Ramos (cell line): ENCODE results near the gene AKT3.

Source experiments
- in situ Hi-C: fragments of 300-500 bp; cut with MboI; formaldehyde crosslinking; loops from one replicate; pipeline ENCODE4 v1.14.3; 2022; ENCODE audit warnings: low sequenced_read_pairs; ENCODE audit not compliant: unreplicated experiment

The AKT3 gene

GRCh38 chr1:243575070-243575469, 275.0 kb downstream of the AKT3 start:
- in situ Hi-C loops = no loop called here

GRCh38 chr1:243572940-243573339, 277.1 kb downstream of the AKT3 start:
- in situ Hi-C loops = no loop called here

GRCh38 chr1:243568793-243569192, 281.2 kb downstream of the AKT3 start:
- in situ Hi-C loops = no loop called here

- in situ Hi-C loops = no loop called here
Observed at GRCh38 chr1:243564814-243565213, 285.2 kb downstream of the AKT3 start.

- in situ Hi-C loops = no loop called here
Observed at GRCh38 chr1:243563732-243564131, 286.3 kb downstream of the AKT3 start.

GRCh38 chr1:243562473-243562872, 287.6 kb downstream of the AKT3 start:
- in situ Hi-C loops = no loop called here

- in situ Hi-C loops = no loop called here
Observed at GRCh38 chr1:243561588-243562319, 288.3 kb downstream of the AKT3 start.

GRCh38 chr1:243559575-243560162, 290.4 kb downstream of the AKT3 start:
- in situ Hi-C loops = no loop called here

- in situ Hi-C loops = no loop called here
Observed at GRCh38 chr1:243558576-243558975, 291.5 kb downstream of the AKT3 start.

- in situ Hi-C loops = no loop called here
Observed at GRCh38 chr1:243557866-243558265, 292.2 kb downstream of the AKT3 start.

GRCh38 chr1:243554686-243555085, 295.4 kb downstream of the AKT3 start:
- in situ Hi-C loops = no loop called here

- in situ Hi-C loops = no loop called here
Observed at GRCh38 chr1:243553090-243553489, 297.0 kb downstream of the AKT3 start.

GRCh38 chr1:243550276-243550675, 299.8 kb downstream of the AKT3 start:
- in situ Hi-C loops = no loop called here

GRCh38 chr1:243549791-243550190, 300.3 kb downstream of the AKT3 start:
- in situ Hi-C loops = no loop called here

- in situ Hi-C loops = no loop called here
Observed at GRCh38 chr1:243549108-243549507, 300.9 kb downstream of the AKT3 start.

- in situ Hi-C loops = no loop called here
Observed at GRCh38 chr1:243548516-243548915, 301.5 kb downstream of the AKT3 start.

- in situ Hi-C loops = no loop called here
Observed at GRCh38 chr1:243547891-243548290, 302.2 kb downstream of the AKT3 start.

- in situ Hi-C loops = no loop called here
Observed at GRCh38 chr1:243546457-243546856, 303.6 kb downstream of the AKT3 start.

- in situ Hi-C loops = no loop called here
Observed at GRCh38 chr1:243543501-243543900, 306.5 kb downstream of the AKT3 start.

- in situ Hi-C loops = no loop called here
Observed at GRCh38 chr1:243542739-243543415, 307.2 kb downstream of the AKT3 start.

GRCh38 chr1:243539636-243540035, 310.4 kb downstream of the AKT3 start:
- in situ Hi-C loops = no loop called here
